Fibroblast of gingiva (primary cell): ENCODE measurements around the gene TSEN2.

Experiments used
- DNase-seq: peaks from one replicate; pipeline ENCODE4 v3.0.0-alpha.2; 2011; ENCODE audit warnings: low read depth

TSEN2 gene

GRCh38 chr3:12553921-12554391 is 69.7 kb downstream of the TSEN2 start:
- DNase-seq, result peak; percentile 23

- no peak for DNase-seq
Measured at GRCh38 chr3:12556314-12556689, 72.0 kb downstream of the TSEN2 start.

- peak; percentile 86 for DNase-seq
Measured at GRCh38 chr3:12556690-12557472, 72.6 kb downstream of the TSEN2 start, which contains the start of gene MKRN2. Gene MKRN2, plus strand, starts transcription at chr3:12557087. Its CDS starts 64 bp downstream, at chr3:12557151.

DNA sequence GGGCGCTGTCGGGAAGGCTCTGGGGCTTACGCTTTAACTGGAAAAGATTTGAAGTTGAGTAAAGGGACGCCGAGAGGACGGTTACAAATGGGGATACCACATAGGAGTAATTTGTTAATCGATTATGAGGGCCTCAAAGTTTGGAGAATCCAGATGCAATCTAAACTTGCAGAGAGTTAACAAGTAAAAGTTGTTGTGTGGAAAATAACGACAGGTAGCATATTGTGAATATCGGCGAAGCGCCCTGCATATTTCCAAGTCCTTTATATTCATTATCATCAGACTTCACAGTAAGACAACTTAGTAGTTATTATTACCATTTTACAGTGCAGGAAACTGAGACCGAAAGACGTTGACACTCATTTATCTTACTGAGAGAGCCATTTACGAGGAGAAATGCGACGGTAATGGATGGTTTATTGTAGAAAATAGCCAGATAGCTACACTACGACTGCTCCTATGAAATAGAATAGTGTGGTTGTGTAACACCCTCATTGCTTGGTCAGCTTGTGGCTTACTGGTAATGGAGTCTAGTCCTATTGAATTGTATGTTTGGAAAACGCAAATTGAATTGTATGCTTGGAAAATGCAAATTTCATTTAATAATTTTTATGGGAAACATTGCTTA is 73.3 kb downstream of the TSEN2 start:
- DNase-seq, result peak; percentile 44

- DNase-seq, result no peak
Measured at GRCh38 chr3:12558706-12559105, 74.4 kb downstream of the TSEN2 start.

- no peak for DNase-seq
Measured at GRCh38 chr3:12559520-12559919, 75.2 kb downstream of the TSEN2 start.

- no peak for DNase-seq
Measured at GRCh38 chr3:12560505-12561190, 76.4 kb downstream of the TSEN2 start.

GRCh38 chr3:12561397-12561796 is 77.1 kb downstream of the TSEN2 start:
- DNase-seq, result no peak

GRCh38 chr3:12562451-12562850 is 78.2 kb downstream of the TSEN2 start:
- DNase-seq, result no peak

GRCh38 chr3:12566976-12567375 is 82.7 kb downstream of the TSEN2 start:
- no peak for DNase-seq

DNA sequence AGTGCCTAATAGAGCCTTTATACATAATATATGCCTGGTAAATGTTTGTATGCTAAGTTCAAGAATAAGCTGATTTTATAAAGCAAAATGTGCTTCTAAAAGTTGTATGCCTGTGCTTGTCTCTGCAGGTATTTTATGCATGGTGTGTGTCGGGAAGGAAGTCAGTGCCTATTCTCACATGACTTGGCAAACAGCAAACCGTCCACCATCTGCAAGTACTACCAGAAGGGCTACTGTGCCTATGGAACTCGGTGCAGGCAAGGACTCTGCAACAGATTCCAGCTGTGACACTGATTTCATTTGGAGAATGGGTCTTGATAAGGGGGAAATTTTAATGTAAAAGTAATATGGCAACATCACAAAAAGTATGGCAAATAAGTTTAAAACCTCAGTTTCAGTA is 84.5 kb downstream of the TSEN2 start:
- DNase-seq, result no peak

DNA sequence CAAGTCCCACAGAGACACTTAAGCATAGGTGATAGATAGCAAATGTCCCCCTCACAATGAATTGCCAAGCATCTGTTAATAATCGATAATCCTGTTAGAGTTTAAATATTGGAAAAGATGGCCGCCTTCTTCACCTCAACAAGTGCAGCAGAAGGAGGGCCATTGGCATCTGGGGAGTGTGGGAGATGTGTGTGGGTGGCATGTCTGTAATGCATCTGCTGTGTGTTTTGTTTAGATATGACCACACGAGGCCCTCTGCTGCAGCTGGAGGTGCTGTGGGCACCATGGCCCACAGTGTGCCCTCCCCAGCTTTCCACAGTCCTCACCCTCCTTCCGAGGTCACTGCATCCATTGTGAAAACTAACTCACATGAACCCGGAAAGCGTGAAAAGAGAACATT is 85.6 kb downstream of the TSEN2 start:
- DNase-seq, result no peak

GRCh38 chr3:12571986-12572385 is 87.7 kb downstream of the TSEN2 start:
- no peak for DNase-seq

DNA sequence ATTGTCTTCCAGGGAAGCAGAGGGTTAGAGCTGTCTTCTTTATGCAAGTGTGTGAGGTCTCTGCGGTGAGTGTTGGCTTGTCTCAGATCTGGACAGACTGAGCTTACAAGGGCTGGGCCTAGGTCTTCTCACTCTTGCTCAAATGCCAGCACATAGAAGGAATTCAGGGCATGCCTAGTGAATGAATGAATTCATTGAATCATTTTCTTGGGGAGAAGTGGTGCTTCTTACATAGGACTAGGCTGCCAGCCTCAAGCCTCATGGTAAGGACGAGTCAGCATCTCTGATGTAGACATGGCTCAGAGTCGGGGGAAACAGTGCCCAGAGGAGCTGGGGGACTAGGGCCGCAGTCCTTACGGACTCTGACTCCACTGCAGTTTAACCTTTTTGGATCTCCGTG is 89.9 kb downstream of the TSEN2 start:
- DNase-seq, result no peak

DNA sequence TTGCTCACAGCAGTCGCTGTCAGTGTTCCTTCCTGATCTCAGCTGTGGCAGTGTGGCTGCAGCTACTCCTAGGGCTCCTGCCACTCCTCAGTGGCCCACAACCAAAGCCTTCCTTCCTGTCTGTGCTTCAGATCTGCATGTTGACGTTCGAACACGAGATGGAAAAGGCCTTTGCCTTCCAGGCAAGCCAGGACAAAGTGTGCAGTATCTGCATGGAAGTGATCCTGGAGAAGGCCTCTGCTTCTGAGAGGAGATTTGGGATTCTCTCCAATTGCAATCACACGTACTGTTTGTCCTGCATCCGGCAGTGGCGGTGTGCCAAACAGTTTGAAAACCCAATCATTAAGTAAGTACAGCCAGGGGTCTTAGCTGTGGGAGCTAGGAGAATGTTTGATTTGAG is 90.4 kb downstream of the TSEN2 start:
- DNase-seq, result no peak

DNA sequence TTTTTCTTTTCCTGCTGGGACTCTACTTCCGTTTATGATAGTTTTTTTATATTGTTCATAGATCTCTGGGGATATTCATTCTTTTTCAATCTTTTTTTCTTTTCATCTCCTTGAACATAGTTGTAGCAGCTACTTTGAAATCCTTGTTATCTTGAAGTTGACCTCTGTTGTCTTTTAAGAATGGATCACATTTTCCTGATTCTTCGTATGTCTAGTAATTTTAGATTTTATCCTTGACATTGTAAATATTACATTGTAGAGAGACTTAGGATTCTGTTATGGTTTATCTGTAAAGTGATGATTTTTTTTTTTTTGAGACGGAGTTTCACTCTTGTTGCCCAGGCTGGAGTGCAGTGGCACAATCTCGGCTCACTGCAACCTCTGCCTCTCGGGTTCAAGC is 93.1 kb downstream of the TSEN2 start:
- DNase-seq, result no peak

- no peak for DNase-seq
Measured at GRCh38 chr3:12578742-12579141, 94.5 kb downstream of the TSEN2 start.

- no peak for DNase-seq
Measured at GRCh38 chr3:12579456-12579855, 95.2 kb downstream of the TSEN2 start.

DNA sequence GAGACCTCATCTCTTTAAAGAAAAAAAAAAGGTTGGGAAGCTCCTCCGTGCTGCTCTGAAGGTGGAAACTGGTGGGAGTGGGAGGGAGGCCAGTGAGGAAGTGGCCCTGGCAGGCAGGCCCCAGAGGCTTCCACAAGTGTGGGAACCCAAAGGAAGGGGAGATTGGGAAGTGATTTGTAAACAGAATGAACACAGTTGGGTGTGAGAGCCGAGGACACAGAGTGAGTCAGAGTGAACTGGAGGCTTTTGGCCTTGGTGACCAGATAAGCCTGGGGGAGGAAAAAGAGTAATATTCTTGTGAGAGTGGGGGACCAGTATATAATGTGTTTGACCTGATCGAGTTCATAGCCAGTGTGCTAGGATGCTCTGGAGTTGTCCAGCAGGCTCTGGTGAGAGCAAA is 95.6 kb downstream of the TSEN2 start:
- no peak for DNase-seq

DNA sequence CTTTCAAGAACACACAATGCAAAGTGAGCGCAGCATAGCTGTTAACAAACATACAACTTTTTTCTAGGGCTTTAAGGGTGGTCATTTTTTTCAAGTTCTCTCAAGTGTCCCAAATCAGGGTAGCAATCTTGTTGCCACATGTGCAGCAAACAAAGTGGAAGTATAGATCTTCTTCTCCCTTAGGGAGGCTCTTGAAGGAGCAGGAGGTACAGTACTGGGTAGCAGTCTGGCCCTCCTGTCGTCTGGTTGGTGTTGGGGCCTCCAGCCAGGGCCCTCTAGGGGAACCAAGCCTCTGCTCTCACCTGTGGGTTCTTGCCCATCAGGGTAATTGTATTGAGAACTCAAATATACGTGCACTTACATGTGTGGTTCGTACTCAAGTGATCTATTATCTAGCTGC is 98.5 kb downstream of the TSEN2 start:
- no peak for DNase-seq
